CD14-positive monocyte (primary cell): ENCODE data around the gene TUBB4B. TPM values are rescaled to one million over a fixed set of nuclear protein-coding genes. Genes with fewer than 3 reads are reported as not detected.

Experiments
- DNase-seq, 3 donors: peaks; one replicate each; pipeline ENCODE4 v3.0.0-alpha.2; 2011 to 2022
- H2AFZ ChIP-seq: 2 replicates; pipeline ENCODE4 v1.6.0; 2012; ENCODE audit warnings: mild to moderate bottlenecking, low read depth, low read length, inconsistent platforms; ENCODE audit not compliant: insufficient read depth, poor library complexity, severe bottlenecking
- H3K27ac ChIP-seq, 2 donors: 1 replicate in 1 of 2; 2 replicates in 1 of 2; pipeline ENCODE4 v1.5.1; 2012 to 2013; ENCODE audit warnings: low read length in 2 of 2, control low read depth in 1 of 2, inconsistent platforms in 1 of 2, low read depth in 1 of 2, mild to moderate bottlenecking in 1 of 2
- H3K27me3 ChIP-seq, 2 donors: one replicate each; pipeline versions ENCODE4 v1.6.0 to v1.6.1; 2011 to 2013; ENCODE audit warnings: low read length in 2 of 2; ENCODE audit not compliant: control insufficient read depth in 2 of 2, insufficient read depth in 2 of 2
- H3K36me3 ChIP-seq, 2 donors: replicated peaks in 1 of 2; 1 replicate in 1 of 2; 2 replicates in 1 of 2; pipeline versions ENCODE4 v1.5.1 to v1.6.1; 2012 to 2013; ENCODE audit warnings: low read length in 2 of 2, control low read depth in 1 of 2, inconsistent platforms in 1 of 2, mild to moderate bottlenecking in 1 of 2; ENCODE audit not compliant: insufficient read depth in 2 of 2, control insufficient read depth in 1 of 2
- H3K4me1 ChIP-seq, 2 donors: 1 replicate in 1 of 2; 2 replicates in 1 of 2; pipeline versions ENCODE4 v1.5.1 to v1.6.1; 2012 to 2013; ENCODE audit warnings: low read length in 2 of 2, control low read depth in 1 of 2, inconsistent platforms in 1 of 2, mild to moderate bottlenecking in 1 of 2, moderate library complexity in 1 of 2; ENCODE audit not compliant: insufficient read depth in 2 of 2, control insufficient read depth in 1 of 2
- H3K4me2 ChIP-seq: replicated peaks from 2 replicates; pipeline ENCODE3; 2012; ENCODE audit warnings: low read length, moderate library complexity, mild to moderate bottlenecking; ENCODE audit not compliant: poor library complexity, severe bottlenecking; ENCODE audit errors: extremely low read depth
- H3K4me3 ChIP-seq, 3 experiments: fragments of 200-600 bp in 1 of 3; sonication (generic) in 1 of 3; replicated peaks in 1 of 3; 1 replicate in 2 of 3; 2 replicates in 1 of 3; pipeline ENCODE4 v1.5.1; 2011 to 2013; ENCODE audit warnings: low read length in 3 of 3, mild to moderate bottlenecking in 3 of 3, control low read depth in 2 of 3, low read depth in 2 of 3, inconsistent platforms in 1 of 3, moderate library complexity in 1 of 3
- H3K79me2 ChIP-seq: 2 replicates; pipeline ENCODE4 v1.6.0; 2012; ENCODE audit warnings: mild to moderate bottlenecking, control low read depth, inconsistent platforms, low read length, moderate library complexity; ENCODE audit not compliant: insufficient read depth
- H3K9ac ChIP-seq: 2 replicates; pipeline ENCODE4 v1.6.0; 2017; ENCODE audit warnings: low read length, mild to moderate bottlenecking; ENCODE audit not compliant: insufficient read depth, poor library complexity, severe bottlenecking
- H3K9me3 ChIP-seq, 2 donors: replicated peaks in 1 of 2; 1 replicate in 1 of 2; 2 replicates in 1 of 2; pipeline versions ENCODE4 v1.5.1 to v1.6.1; 2012 to 2013; ENCODE audit warnings: low read length in 2 of 2, control low read depth in 1 of 2; ENCODE audit not compliant: control insufficient read depth in 1 of 2, insufficient read depth in 1 of 2
- H4K20me1 ChIP-seq: 2 replicates; pipeline ENCODE4 v1.6.0; 2012; ENCODE audit warnings: mild to moderate bottlenecking, low read length, control low read depth, moderate library complexity; ENCODE audit not compliant: insufficient read depth
- H3K27ac Mint-ChIP-seq, 7 donors: one replicate each; pipeline ENCODE4 v1.8.0; 2020; ENCODE audit warnings: mild to moderate bottlenecking in 7 of 7, mixed read lengths in 7 of 7, moderate library complexity in 6 of 7, inconsistent platforms in 2 of 7
- H3K27me3 Mint-ChIP-seq, 3 donors: one replicate each; pipeline ENCODE4 v1.8.0; 2021 to 2022; ENCODE audit warnings: low read depth in 3 of 3, mild to moderate bottlenecking in 3 of 3, mixed read lengths in 3 of 3, moderate library complexity in 3 of 3, inconsistent platforms in 1 of 3
- H3K36me3 Mint-ChIP-seq, 2 donors: one replicate each; pipeline ENCODE4 v1.8.0; 2020; ENCODE audit warnings: mixed read lengths in 2 of 2, inconsistent platforms in 1 of 2, mild to moderate bottlenecking in 1 of 2
- H3K4me1 Mint-ChIP-seq: one replicate; pipeline ENCODE4 v1.8.0; 2020; ENCODE audit warnings: mild to moderate bottlenecking, mixed read lengths
- H3K4me3 Mint-ChIP-seq, 2 donors: one replicate each; pipeline ENCODE4 v1.8.0; 2020; ENCODE audit warnings: mild to moderate bottlenecking in 2 of 2, mixed read lengths in 2 of 2, moderate library complexity in 1 of 2
- H3K9me3 Mint-ChIP-seq, 7 donors: one replicate each; pipeline ENCODE4 v1.8.0; 2020 to 2022; ENCODE audit warnings: mixed read lengths in 7 of 7, mild to moderate bottlenecking in 6 of 7, moderate library complexity in 6 of 7, inconsistent platforms in 2 of 7
- CTCF ChIP-seq: fragments of 200-600 bp; IDR thresholded peaks from one replicate; pipeline ENCODE4 v1.8.0; 2022; ENCODE audit warnings: antibody characterized with exemption, mild to moderate bottlenecking
- WGBS: methylation state at CpG from one replicate; pipeline ENCODE4 v1.1.5; 2013; ENCODE audit warnings: missing lambda C conversion rate; ENCODE audit not compliant: insufficient coverage; 5-methylcytosine and 5-hydroxymethylcytosine counted together
- intact Hi-C, 2 donors: fragments of 100-400 bp; cut with micrococcal nuclease; formaldehyde crosslinking; loops; one replicate each; pipeline versions ENCODE4 v1.15.0 to v1.15.1; 2023
- polyA plus RNA-seq, 3 donors: library from polyadenylated mRNA; depleted of rRNA in 1 of 3; unstranded in 2 of 3; stranded (reverse) in 1 of 3; fragments of 300-500 nt in 2 of 3; fragments of >200 nt in 1 of 3; fragmentation: Illumina TruSeq in 2 of 3; gene quantifications; 1 replicate in 2 of 3; 2 replicates in 1 of 3; pipeline ENCODE4 v1.2.3, GENCODE V29; 2012 to 2021

The TUBB4B gene
- polyA plus RNA-seq, 3 donors, result 58.1 to 284 (median 70.8) TPM

DNA sequence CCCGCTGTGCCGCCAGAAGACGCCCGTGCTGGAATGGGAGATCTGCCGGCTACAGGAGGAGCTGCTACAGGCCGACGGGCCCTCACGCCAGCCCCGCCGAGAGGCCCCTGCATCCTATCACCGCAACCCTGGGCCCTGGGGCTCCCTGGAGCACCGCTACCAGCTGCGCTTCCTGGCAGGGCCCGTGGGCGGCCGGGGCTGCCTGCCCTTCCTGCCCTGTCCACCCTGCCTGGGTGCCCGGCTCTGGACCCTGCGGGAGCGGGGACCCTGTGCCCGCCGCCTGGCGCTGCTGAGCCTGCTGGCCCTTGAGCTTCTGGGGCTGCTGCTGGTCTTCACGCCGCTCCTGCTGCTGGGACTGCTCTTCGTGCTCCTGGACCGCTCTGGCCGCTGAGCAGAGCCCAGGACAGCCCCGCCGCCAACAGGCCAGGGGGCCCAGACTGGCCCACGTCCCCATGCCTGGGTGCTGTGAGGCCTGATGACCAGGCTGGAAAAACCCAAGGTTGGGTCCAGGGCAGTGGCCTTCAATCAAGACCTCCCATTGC lies 22.8 kb upstream of the TUBB4B start:
- Histone ChIP-seq H3K27me3 (peaks cover 0 to 14% of the 10 kb centered on the region in 2 donors), H3K27ac (peak overlapping the region in 1 of 2 donors; percentile 20), H3K9me3 (no peaks in the 10 kb centered on the region), H3K4me3 (no peak overlapping the region), H4K20me1 (no peaks in the 10 kb centered on the region), H3K36me3 (peaks cover 29 to 33% of the 10 kb centered on the region in 2 donors), H3K4me2 (no peak overlapping the region), H2AFZ (no peak overlapping the region), H3K9ac (no peak overlapping the region), H3K4me1 (peaks cover 18 to 35% of the 10 kb centered on the region in 2 donors), H3K79me2 (no peaks in the 10 kb centered on the region)
- intact Hi-C loops, result no loop called here
- Mint-ChIP-seq H3K4me3 (no peak overlapping the region), H3K9me3 (no peaks in the 10 kb centered on the region), H3K4me1 (peaks cover 10% of the 10 kb centered on the region), H3K27ac (no peak overlapping the region), H3K27me3 (peaks cover 3 to 22% (median 14%) of the 10 kb centered on the region in 3 donors), H3K36me3 (peaks cover 13 to 24% of the 10 kb centered on the region in 2 donors)
- no peak for DNase-seq
- WGBS, result 93% methylated on average over 30 of the region's 30 CpGs
- no peak for TF ChIP-seq CTCF

DNA sequence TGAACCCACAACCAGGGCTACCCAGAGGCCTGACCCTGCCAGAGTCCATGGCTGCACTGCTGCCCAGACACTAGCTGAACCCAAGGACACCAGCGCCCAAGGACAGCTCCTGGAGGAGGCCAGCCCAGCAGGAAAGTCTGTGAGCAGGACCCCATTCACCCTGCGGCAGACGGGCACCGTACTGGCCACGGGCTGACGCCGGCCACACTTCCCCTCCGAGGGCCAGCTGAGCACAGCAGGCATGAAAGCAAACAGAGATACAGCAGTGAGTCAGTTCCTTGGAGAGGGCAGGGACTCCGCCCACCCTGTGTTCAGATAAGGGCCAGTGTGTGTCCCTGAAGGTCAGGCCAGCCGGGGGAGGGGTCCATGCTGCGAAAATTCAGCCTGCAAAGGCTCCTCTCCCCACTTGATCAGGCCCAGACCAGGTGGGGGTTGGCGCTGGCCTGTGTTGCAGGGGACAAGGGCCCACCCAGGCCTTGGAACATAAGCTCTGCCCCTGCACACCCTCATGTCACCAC lies 22.3 kb upstream of the TUBB4B start:
- peaks cover 3 to 22% (median 14%) of the 10 kb centered on the region in 3 donors for H3K27me3 Mint-ChIP-seq
- Histone ChIP-seq H3K4me2 (no peak overlapping the region), H3K9ac (no peak overlapping the region), H3K36me3 (peaks cover 24 to 29% of the 10 kb centered on the region in 2 donors), H3K27me3 (peaks cover 0 to 14% of the 10 kb centered on the region in 2 donors), H4K20me1 (no peaks in the 10 kb centered on the region), H3K4me1 (peaks cover 18 to 38% of the 10 kb centered on the region in 2 donors), H3K27ac (peak overlapping the region in 1 of 2 donors; percentile 20), H3K4me3 (no peak overlapping the region), H3K9me3 (no peaks in the 10 kb centered on the region), H2AFZ (no peak overlapping the region), H3K79me2 (no peaks in the 10 kb centered on the region)
- WGBS, result 61% methylated on average over 11 of the region's 12 CpGs
- H3K4me3 Mint-ChIP-seq, result no peak overlapping the region
- TF ChIP-seq CTCF, result no peak
- H3K9me3 Mint-ChIP-seq, result no peaks in the 10 kb centered on the region
- H3K27ac Mint-ChIP-seq, result no peak overlapping the region
- DNase-seq, result no peak
- H3K4me1 Mint-ChIP-seq, result peaks cover 10% of the 10 kb centered on the region
- H3K36me3 Mint-ChIP-seq, result peaks cover 13 to 24% of the 10 kb centered on the region in 2 donors
- intact Hi-C loops, result no loop called here
